SK-N-SH (cell line): ENCODE results near the gene ZNF521. TPM values are rescaled to one million over a fixed set of nuclear protein-coding genes. Genes with fewer than 3 reads are reported as not detected.

Source experiments
- CTCF ChIA-PET: fragments of 300-600, 350-600 bp; formaldehyde crosslinking; extraction: SDS; loops from one replicate; lab custom pipeline; 2021; lab: Yijun Ruan, JAX
- POLR2A ChIA-PET: fragments of 350-600 bp; sonication (Branson Sonifier 250); formaldehyde crosslinking; extraction: SDS; loops from one replicate; lab custom pipeline; 2020; ENCODE audit warnings: antibody characterized with exemption, inconsistent platforms; lab: Yijun Ruan, JAX
- DNase-seq: peaks from one replicate; pipeline ENCODE4 v3.0.0; 2012
- H2AFZ ChIP-seq: fragments of 200-600 bp; sonication (generic); 2 replicates; pipeline ENCODE4 v1.8.1; 2016; ENCODE audit warnings: antibody characterized with exemption, mild to moderate bottlenecking, low read depth
- H3F3A ChIP-seq: fragments of 200-600 bp; sonication (generic); replicated peaks from 2 replicates; pipeline ENCODE3; 2016; ENCODE audit warnings: antibody characterized with exemption, mild to moderate bottlenecking; ENCODE audit not compliant: insufficient read depth
- H3K27ac ChIP-seq, 2 experiments: fragments of 200-500 bp in 1 of 2; fragments of 200-600 bp in 1 of 2; sonication (Bioruptor generic) in 1 of 2; sonication (generic), shearing (Covaris generic) in 1 of 2; 2 replicates each; pipeline versions ENCODE4 v1.5.1 to v1.6.1; 2014 to 2016; ENCODE audit warnings: low read depth in 2 of 2, inconsistent platforms in 1 of 2, low read length in 1 of 2, mild to moderate bottlenecking in 1 of 2, mixed read lengths in 1 of 2
- H3K27me3 ChIP-seq: fragments of 200-600 bp; sonication (generic), shearing (Covaris generic); 2 replicates; pipeline ENCODE4 v1.6.1; 2016; ENCODE audit warnings: mixed run types; ENCODE audit not compliant: insufficient read depth
- H3K36me3 ChIP-seq, 2 experiments: fragments of 200-500 bp in 1 of 2; fragments of 200-600 bp in 1 of 2; sonication (Bioruptor generic) in 1 of 2; sonication (generic) in 1 of 2; replicated peaks in 1 of 2; 2 replicates each; pipeline versions ENCODE3 to v1.5.1; 2014 to 2016; ENCODE audit warnings: low read length in 1 of 2, mild to moderate bottlenecking in 1 of 2; ENCODE audit not compliant: insufficient read depth in 2 of 2, control insufficient read depth in 1 of 2
- H3K4me1 ChIP-seq, 2 experiments: fragments of 200-500 bp in 1 of 2; fragments of 200-600 bp in 1 of 2; sonication (Bioruptor generic) in 1 of 2; sonication (generic), shearing (Covaris generic) in 1 of 2; 2 replicates each; pipeline versions ENCODE4 v1.5.1 to v1.6.1; 2014 to 2016; ENCODE audit warnings: low read depth in 1 of 2, low read length in 1 of 2, mixed run types in 1 of 2; ENCODE audit not compliant: insufficient read depth in 2 of 2, control insufficient read depth in 1 of 2
- H3K4me2 ChIP-seq: fragments of 200-600 bp; sonication (generic), shearing (Covaris generic); 2 replicates; pipeline ENCODE4 v1.6.1; 2017; ENCODE audit warnings: mixed run types
- H3K4me3 ChIP-seq, 2 experiments: fragments of 200-500 bp in 1 of 2; fragments of 200-600 bp in 1 of 2; sonication (Bioruptor generic) in 1 of 2; sonication (generic), shearing (Covaris generic) in 1 of 2; 2 replicates each; pipeline versions ENCODE4 v1.5.1 to v1.8.1; 2014 to 2016; ENCODE audit warnings: low read depth in 2 of 2, inconsistent platforms in 1 of 2, low read length in 1 of 2, mild to moderate bottlenecking in 1 of 2, mixed read lengths in 1 of 2, moderate library complexity in 1 of 2
- H3K79me2 ChIP-seq: fragments of 200-600 bp; sonication (generic); 2 replicates; pipeline ENCODE4 v1.8.1; 2017; ENCODE audit warnings: mild to moderate bottlenecking; ENCODE audit not compliant: insufficient read depth
- H3K9ac ChIP-seq: fragments of 200-600 bp; sonication (generic); 2 replicates; pipeline ENCODE4 v1.6.1; 2017; ENCODE audit warnings: mixed run types
- H3K9me2 ChIP-seq: fragments of 200-600 bp; sonication (generic); 2 replicates; pipeline ENCODE4 v1.6.1; 2017; ENCODE audit warnings: mixed run types
- H3K9me3 ChIP-seq: fragments of 200-600 bp; sonication (generic); 2 replicates; pipeline ENCODE4 v1.6.1; 2017; ENCODE audit warnings: mixed run types, mild to moderate bottlenecking, moderate library complexity
- H4K20me1 ChIP-seq: fragments of 200-600 bp; sonication (generic); 2 replicates; pipeline ENCODE4 v1.6.1; 2017; ENCODE audit warnings: mild to moderate bottlenecking, mixed run types; ENCODE audit not compliant: insufficient read depth
- ELF1 ChIP-seq: IDR thresholded peaks from 2 replicates; pipeline ENCODE4 v1.4.0; 2012
- EZH2phosphoT487 ChIP-seq: fragments of 200-600 bp; sonication (generic); IDR thresholded peaks from 2 replicates; pipeline ENCODE4 v1.6.1; 2017; ENCODE audit warnings: low read depth, mixed run types, mild to moderate bottlenecking, antibody characterized with exemption, moderate library complexity, borderline replicate concordance
- FOSL2 ChIP-seq: IDR thresholded peaks from 2 replicates; pipeline ENCODE4 v1.4.0; 2012; ENCODE audit warnings: low read depth, mild to moderate bottlenecking, moderate library complexity, borderline replicate concordance
- FOXJ3 ChIP-seq: sonication (generic); formaldehyde crosslinking; IDR thresholded peaks from 2 replicates; pipeline ENCODE4 v1.5.1; 2020; ENCODE audit warnings: mild to moderate bottlenecking, missing genetic modification reagents
- FOXM1 ChIP-seq: IDR thresholded peaks from 2 replicates; pipeline ENCODE4 v1.4.0; 2012; ENCODE audit warnings: low read depth, mild to moderate bottlenecking
- GABPA ChIP-seq: IDR thresholded peaks from 2 replicates; pipeline ENCODE4 v1.4.0; 2012; ENCODE audit warnings: low read depth, mild to moderate bottlenecking
- JUND ChIP-seq: IDR thresholded peaks from 2 replicates; pipeline ENCODE4 v1.4.0; 2012
- MXI1 ChIP-seq: IDR thresholded peaks from 2 replicates; pipeline ENCODE4 v1.6.1; 2012; ENCODE audit warnings: mild to moderate bottlenecking, low read depth, low read length, improper control_type of control experiment
- NRF1 ChIP-seq: IDR thresholded peaks from 2 replicates; pipeline ENCODE4 v1.6.1; 2012; ENCODE audit warnings: low read depth, mild to moderate bottlenecking, low read length
- POLR2AphosphoS5 ChIP-seq: IDR thresholded peaks from 2 replicates; pipeline ENCODE4 v1.6.1; 2012; ENCODE audit warnings: low read depth, low read length
- RAD21 ChIP-seq: IDR thresholded peaks from 2 replicates; pipeline ENCODE4 v1.6.1; 2012; ENCODE audit warnings: mild to moderate bottlenecking, low read length
- RCOR1 ChIP-seq: fragments of 150-350 bp; IDR thresholded peaks from 2 replicates; pipeline ENCODE4 v1.6.1; 2017; ENCODE audit warnings: antibody characterized with exemption, low read length
- RFX5 ChIP-seq: IDR thresholded peaks from 2 replicates; pipeline ENCODE4 v1.6.1; 2012; ENCODE audit warnings: mild to moderate bottlenecking, improper control_type of control experiment, low read length
- SIN3A ChIP-seq: IDR thresholded peaks from 2 replicates; pipeline ENCODE4 v1.6.1; 2012; ENCODE audit warnings: low read depth, mild to moderate bottlenecking, low read length, moderate library complexity, borderline replicate concordance
- SMC3 ChIP-seq: IDR thresholded peaks from 2 replicates; pipeline ENCODE4 v1.6.1; 2012; ENCODE audit warnings: low read depth, low read length, improper control_type of control experiment
- TAF1 ChIP-seq: IDR thresholded peaks from 2 replicates; pipeline ENCODE4 v1.6.1; 2012; ENCODE audit warnings: low read depth, mild to moderate bottlenecking, low read length, moderate library complexity, borderline replicate concordance
- TCF12 ChIP-seq: IDR thresholded peaks from 2 replicates; pipeline ENCODE4 v1.4.0; 2012
- YY1 ChIP-seq: IDR thresholded peaks from 2 replicates; pipeline ENCODE4 v1.4.0; 2012; ENCODE audit warnings: low read depth, mild to moderate bottlenecking
- WGBS: methylation state at CpG from one replicate; pipeline ENCODE4 v1.1.6; 2017; ENCODE audit warnings: low lambda C conversion rate; 5-methylcytosine and 5-hydroxymethylcytosine counted together
- polyA plus RNA-seq, 3 experiments: library from polyadenylated mRNA; depleted of rRNA; stranded (reverse); fragments of >200 nt; gene quantifications; 2 replicates each; pipeline ENCODE4 v1.2.3, GENCODE V29; 2012
- TF ChIP-seq, protein P1 (sequence below): IDR thresholded peaks from 2 replicates; pipeline ENCODE4 v1.4.0; 2012; ENCODE audit warnings: low read depth, borderline replicate concordance
- TF ChIP-seq, protein P2 (sequence below): fragments of 200-600 bp; sonication (generic); IDR thresholded peaks from 2 replicates; pipeline ENCODE4 v1.6.1; 2017; ENCODE audit warnings: antibody characterized with exemption, mild to moderate bottlenecking, moderate library complexity
- TF ChIP-seq, protein P3 (sequence below): fragments of 150-350 bp; IDR thresholded peaks from 2 replicates; pipeline ENCODE4 v1.6.1; 2017; ENCODE audit warnings: antibody characterized with exemption, low read length, low read depth, borderline replicate concordance
- TF ChIP-seq, protein P4 (sequence below): IDR thresholded peaks from 2 replicates; pipeline ENCODE4; 2012

ZNF521 gene
- polyA plus RNA-seq, 1 of the 3 experiments (the other 2 are of a cell fraction): 14.1 TPM

DNA sequence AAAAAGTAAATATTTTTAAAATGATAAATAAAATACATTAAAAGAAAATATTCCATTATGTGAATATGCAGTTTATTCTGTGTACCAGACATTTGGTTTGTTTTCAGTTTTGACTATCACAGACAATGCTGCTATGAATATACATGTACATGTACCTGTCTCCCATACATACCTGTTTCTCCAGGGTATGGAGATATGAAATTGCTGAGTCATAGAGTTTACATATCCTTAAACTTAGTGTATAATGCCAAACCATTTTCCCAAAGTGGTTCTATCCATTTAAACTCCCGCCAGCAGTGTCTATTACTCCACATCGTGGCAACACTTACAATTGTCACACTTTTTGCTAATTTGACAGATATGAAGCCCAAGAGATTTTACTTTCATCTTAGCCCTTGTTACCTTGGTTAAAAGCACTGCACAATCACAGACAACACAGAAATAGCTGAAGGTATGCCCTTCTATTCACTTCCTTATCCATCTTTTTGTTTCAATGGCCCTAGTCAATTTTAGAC lies 56.3 kb downstream of the ZNF521 start:
- Histone ChIP-seq H3F3A (peaks cover 6% of the 10 kb centered on the region), H3K27me3 (no peaks in the 10 kb centered on the region), H3K4me3 (no peak overlapping the region), H4K20me1 (no peaks in the 10 kb centered on the region), H3K9me3 (no peaks in the 10 kb centered on the region), H3K27ac (no peak overlapping the region), H2AFZ (no peak overlapping the region), H3K36me3 (no peaks in the 10 kb centered on the region), H3K9me2 (no peaks in the 10 kb centered on the region), H3K79me2 (no peaks in the 10 kb centered on the region), H3K4me2 (no peak overlapping the region), H3K4me1 (peaks cover 0 to 3% of the 10 kb centered on the region in 2 experiments; a peak in 2 of 4 replicates), H3K9ac (no peak overlapping the region)
- TF ChIP-seq POLR2AphosphoS5 (no peak), SIN3A (no peak), NRF1 (no peak), FOXM1 (no peak), RFX5 (no peak), RAD21 (no peak), EZH2phosphoT487 (no peak), SMC3 (no peak), YY1 (no peak), GABPA (no peak), ELF1 (no peak), JUND (no peak)
- TF ChIP-seq, protein P1, sequence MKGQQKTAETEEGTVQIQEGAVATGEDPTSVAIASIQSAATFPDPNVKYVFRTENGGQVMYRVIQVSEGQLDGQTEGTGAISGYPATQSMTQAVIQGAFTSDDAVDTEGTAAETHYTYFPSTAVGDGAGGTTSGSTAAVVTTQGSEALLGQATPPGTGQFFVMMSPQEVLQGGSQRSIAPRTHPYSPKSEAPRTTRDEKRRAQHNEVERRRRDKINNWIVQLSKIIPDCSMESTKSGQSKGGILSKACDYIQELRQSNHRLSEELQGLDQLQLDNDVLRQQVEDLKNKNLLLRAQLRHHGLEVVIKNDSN: no peak
- TF ChIP-seq, protein P2, sequence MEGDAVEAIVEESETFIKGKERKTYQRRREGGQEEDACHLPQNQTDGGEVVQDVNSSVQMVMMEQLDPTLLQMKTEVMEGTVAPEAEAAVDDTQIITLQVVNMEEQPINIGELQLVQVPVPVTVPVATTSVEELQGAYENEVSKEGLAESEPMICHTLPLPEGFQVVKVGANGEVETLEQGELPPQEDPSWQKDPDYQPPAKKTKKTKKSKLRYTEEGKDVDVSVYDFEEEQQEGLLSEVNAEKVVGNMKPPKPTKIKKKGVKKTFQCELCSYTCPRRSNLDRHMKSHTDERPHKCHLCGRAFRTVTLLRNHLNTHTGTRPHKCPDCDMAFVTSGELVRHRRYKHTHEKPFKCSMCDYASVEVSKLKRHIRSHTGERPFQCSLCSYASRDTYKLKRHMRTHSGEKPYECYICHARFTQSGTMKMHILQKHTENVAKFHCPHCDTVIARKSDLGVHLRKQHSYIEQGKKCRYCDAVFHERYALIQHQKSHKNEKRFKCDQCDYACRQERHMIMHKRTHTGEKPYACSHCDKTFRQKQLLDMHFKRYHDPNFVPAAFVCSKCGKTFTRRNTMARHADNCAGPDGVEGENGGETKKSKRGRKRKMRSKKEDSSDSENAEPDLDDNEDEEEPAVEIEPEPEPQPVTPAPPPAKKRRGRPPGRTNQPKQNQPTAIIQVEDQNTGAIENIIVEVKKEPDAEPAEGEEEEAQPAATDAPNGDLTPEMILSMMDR: no peak
- ChIA-PET CTCF (no interaction called here), POLR2A (no interaction called here)
- no peak for DNase-seq
- WGBS: 92% methylated on average over 2 of the region's 2 CpGs

DNA sequence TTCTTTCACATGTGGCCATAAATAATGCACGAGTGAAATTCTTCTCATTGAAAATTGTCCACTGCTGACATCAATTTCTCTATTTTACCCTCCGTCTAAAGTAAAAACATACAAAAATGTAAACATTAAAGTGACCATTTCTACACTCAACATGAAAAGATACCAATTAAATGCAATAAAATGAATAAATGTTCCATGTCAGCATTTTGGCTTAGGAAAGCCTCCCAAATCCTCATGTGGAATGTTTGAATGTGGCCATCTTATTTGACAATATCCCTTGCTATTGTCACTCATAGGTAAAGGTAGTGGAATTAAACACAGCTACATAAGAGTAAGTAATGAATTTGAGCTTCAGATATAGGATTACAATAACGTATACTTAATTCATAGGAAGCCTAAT lies 60.8 kb downstream of the ZNF521 start:
- TF ChIP-seq TCF12: no peak
- no peak for TF ChIP-seq SIN3A
- TF ChIP-seq, protein P3, sequence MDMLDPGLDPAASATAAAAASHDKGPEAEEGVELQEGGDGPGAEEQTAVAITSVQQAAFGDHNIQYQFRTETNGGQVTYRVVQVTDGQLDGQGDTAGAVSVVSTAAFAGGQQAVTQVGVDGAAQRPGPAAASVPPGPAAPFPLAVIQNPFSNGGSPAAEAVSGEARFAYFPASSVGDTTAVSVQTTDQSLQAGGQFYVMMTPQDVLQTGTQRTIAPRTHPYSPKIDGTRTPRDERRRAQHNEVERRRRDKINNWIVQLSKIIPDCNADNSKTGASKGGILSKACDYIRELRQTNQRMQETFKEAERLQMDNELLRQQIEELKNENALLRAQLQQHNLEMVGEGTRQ: no peak
- no peak for TF ChIP-seq MXI1
- TF ChIP-seq, protein P2: no peak
- no peak for TF ChIP-seq FOSL2
- TF ChIP-seq, protein P1: no peak
- TF ChIP-seq FOXJ3 (CRISPR knock-in tag): no peak
- no peak for TF ChIP-seq TAF1
- no peak for TF ChIP-seq EZH2phosphoT487
- no peak for TF ChIP-seq ELF1
- TF ChIP-seq POLR2AphosphoS5: no peak
- TF ChIP-seq, protein P4, sequence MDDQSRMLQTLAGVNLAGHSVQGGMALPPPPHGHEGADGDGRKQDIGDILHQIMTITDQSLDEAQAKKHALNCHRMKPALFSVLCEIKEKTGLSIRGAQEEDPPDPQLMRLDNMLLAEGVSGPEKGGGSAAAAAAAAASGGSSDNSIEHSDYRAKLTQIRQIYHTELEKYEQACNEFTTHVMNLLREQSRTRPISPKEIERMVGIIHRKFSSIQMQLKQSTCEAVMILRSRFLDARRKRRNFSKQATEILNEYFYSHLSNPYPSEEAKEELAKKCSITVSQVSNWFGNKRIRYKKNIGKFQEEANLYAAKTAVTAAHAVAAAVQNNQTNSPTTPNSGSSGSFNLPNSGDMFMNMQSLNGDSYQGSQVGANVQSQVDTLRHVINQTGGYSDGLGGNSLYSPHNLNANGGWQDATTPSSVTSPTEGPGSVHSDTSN: no peak
- no peak for TF ChIP-seq RCOR1
- no peak for TF ChIP-seq SMC3
- TF ChIP-seq, all 33 proteins: peak for 0
- H3K4me2 ChIP-seq: no peak overlapping the region
- CTCF ChIA-PET: interaction anchor here (1.4 kb wide), 1 partner anchor 9 kb away, joined by 4 read pairs; no protein-coding TSS in a partner anchor
- no peaks in the 10 kb centered on the region for H3K36me3 ChIP-seq
- no peaks in the 10 kb centered on the region for H4K20me1 ChIP-seq
- H2AFZ ChIP-seq: no peak overlapping the region
- no peak overlapping the region for H3K9ac ChIP-seq
- peaks cover 12 to 14% of the 10 kb centered on the region in 2 experiments; a peak in 3 of 4 replicates for H3K4me1 ChIP-seq
- no peaks in the 10 kb centered on the region for H3K79me2 ChIP-seq
- DNase-seq: no peak
- no peaks in the 10 kb centered on the region for H3K27me3 ChIP-seq
- POLR2A ChIA-PET: no interaction called here
- WGBS: 78% methylated on average over 3 of the region's 3 CpGs
- peaks cover 18% of the 10 kb centered on the region for H3F3A ChIP-seq
- no peak overlapping the region for H3K27ac ChIP-seq
- no peaks in the 10 kb centered on the region for H3K9me2 ChIP-seq
- H3K9me3 ChIP-seq: no peaks in the 10 kb centered on the region
- H3K4me3 ChIP-seq: no peak overlapping the region
